ENCODE measurements around the gene TKTL1.

DNA sequence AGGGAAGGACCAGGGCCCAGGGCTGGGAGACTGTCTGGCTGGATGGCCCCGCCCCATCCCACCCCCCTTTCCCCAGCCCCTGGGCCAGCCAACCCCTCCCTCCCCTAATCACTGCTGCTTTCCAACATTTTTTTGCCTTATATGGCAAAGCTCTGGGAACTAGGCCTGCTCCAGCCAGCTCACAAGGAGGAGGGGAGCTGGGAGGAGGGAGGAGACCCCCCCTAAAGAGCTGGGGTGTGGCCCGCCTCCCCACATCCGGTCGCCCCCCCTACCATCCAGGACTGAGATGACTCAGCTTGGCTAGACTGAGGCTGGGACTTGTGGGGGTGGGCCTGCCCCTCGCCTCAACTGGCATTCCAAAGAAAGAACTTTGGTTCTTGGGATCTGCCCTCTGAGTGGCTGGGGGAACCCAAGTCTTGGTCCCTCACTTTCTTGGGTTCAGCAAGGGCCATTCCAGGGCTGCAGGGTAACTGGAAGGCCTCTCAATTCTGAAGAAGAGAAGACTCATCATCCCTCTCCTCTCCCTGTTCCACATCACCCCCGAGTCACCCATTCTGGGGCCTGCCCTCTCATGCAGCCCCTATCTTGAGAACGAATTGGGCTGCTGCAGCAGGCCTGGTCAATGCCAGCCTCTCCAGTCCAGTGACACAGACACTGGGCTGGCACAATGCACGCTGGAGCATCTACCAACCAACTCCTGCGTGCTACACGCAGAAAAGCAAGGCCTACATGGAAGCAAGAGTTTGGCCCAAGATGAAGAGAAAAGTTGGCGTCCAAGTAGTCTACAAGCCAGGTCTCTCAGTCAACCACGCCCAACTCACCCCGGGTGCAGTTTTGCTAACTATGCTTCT lies 74.1 kb downstream of the TKTL1 start:
- TF ChIP-seq EZH2phosphoT487 (IDR thresholded peaks at IDR 0.05; ENCODE audit: insufficient read depth, low read depth) (no peak), EZH2 (IDR thresholded peaks at IDR 0.05; ENCODE audit: insufficient read depth, poor library complexity, severe bottlenecking) (no peak)
